ENCODE results near the gene CAMKV. TPM values are rescaled to one million over a fixed set of nuclear protein-coding genes. Genes with fewer than 3 reads are reported as not detected.

Gene CAMKV
- total and polyA plus RNA-seq, 2 of the 8 experiments (the other 6 are each of a cell fraction or from before 2014, with no cell fraction given), result 56.3 to 66.4 TPM

DNA sequence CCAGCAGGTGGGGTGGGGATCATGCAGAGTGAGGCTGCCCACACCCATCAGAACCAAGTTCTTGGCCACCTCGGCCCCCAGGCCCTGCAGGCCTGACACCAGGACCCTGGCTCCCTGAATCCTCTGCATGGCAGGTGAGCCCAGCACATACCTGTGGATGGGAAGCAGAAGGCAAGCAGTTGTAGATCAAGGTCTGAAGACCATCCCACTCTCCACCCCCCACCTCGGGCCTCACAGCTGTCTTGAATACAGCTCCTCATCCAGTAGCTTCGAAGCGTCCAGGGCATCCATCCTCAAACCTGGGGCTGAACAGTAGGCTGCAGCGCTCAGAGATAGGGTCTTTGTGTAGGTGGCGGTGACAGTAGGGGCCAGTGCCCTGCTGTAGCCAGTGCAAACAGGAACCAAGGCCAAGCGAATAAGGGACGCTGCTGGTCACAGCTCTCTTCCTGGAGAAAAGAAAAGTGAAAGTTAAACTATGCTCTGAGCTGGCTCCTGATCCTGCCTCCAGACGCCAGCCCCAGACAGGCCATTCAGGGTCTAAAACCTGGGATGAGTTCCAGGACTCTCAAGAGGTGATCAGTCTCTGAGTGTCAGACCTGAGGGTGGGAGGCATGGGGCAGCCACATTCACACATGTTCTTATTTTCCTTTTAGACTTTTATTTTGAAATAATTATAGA is 56.1 kb downstream of the CAMKV start, which contains the start of gene UBA7 (continued):
- TF ChIP-seq EP300 (IDR thresholded peaks at IDR 0.05; ENCODE audit: borderline replicate concordance in 1 of 2, low read depth in 2 of 2, low read length in 2 of 2), result no peak
- TF ChIP-seq PHF8 (conservative IDR thresholded peaks at IDR 0.05; ENCODE audit: low read depth, low read length), result no peak
- no peak for TF ChIP-seq TCF12 (IDR thresholded peaks at IDR 0.05; ENCODE audit: low read depth, low read length)
- no peak for TF ChIP-seq GTF2F1 (IDR thresholded peaks at IDR 0.05; ENCODE audit: borderline replicate concordance, low read depth, low read length)
- no peak for TF ChIP-seq CTBP2 (IDR thresholded peaks at IDR 0.05; ENCODE audit: borderline replicate concordance, insufficient read depth, insufficient read length, low read length)
- TF ChIP-seq, protein P1, sequence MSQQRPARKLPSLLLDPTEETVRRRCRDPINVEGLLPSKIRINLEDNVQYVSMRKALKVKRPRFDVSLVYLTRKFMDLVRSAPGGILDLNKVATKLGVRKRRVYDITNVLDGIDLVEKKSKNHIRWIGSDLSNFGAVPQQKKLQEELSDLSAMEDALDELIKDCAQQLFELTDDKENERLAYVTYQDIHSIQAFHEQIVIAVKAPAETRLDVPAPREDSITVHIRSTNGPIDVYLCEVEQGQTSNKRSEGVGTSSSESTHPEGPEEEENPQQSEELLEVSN (IDR thresholded peaks at IDR 0.05), result no peak
